IMR-90 (cell line): ENCODE results near the gene DSCAM. TPM values are rescaled to one million over a fixed set of nuclear protein-coding genes. Genes with fewer than 3 reads are reported as not detected.

Experiments used
- ATAC-seq: fragments of 200-7000 bp; cut with Tn5 transposase; 2 replicates; pipeline ENCODE4 v1.9.1; 2020; ENCODE audit warnings: low read depth, mild to moderate bottlenecking, moderate library complexity
- BruUV-seq: library from RNA; stranded (reverse); fragments of 400-500 nt; replicated peaks from 2 replicates; lab custom pipeline; 2021; lab: Mats Ljungman, UMichigan
- CTCF ChIA-PET: fragments of 300-600 bp; formaldehyde crosslinking; extraction: SDS; loops from one replicate; lab custom pipeline; 2021; ENCODE audit warnings: antibody characterized with exemption; lab: Yijun Ruan, JAX
- POLR2A ChIA-PET: fragments of 300-600 bp; sonication (Branson Sonifier 250); formaldehyde crosslinking; loops from one replicate; lab custom pipeline; 2022; ENCODE audit warnings: antibody characterized with exemption; ENCODE audit not compliant: unreplicated experiment; lab: Charles Lee
- DNase-seq: peaks from one replicate; pipeline ENCODE4 v3.0.0; 2013
- H2AFZ ChIP-seq: replicated peaks from 2 replicates; pipeline ENCODE3; 2013; ENCODE audit warnings: low read length, mild to moderate bottlenecking; ENCODE audit not compliant: poor library complexity
- H2AK5ac ChIP-seq: 2 replicates; pipeline ENCODE4 v1.6.1; 2013; ENCODE audit warnings: low read depth, low read length, inconsistent platforms
- H2AK9ac ChIP-seq: replicated peaks from 2 replicates; pipeline ENCODE3; 2013; ENCODE audit warnings: mild to moderate bottlenecking, low read depth, low read length, moderate library complexity; ENCODE audit not compliant: poor library complexity
- H2BK120ac ChIP-seq: 2 replicates; pipeline ENCODE4 v1.6.1; 2013; ENCODE audit warnings: low read depth, low read length, inconsistent platforms
- H2BK15ac ChIP-seq: 3 replicates; pipeline ENCODE4 v1.6.1; 2013; ENCODE audit warnings: low read depth, low read length, inconsistent platforms
- H2BK20ac ChIP-seq: 2 replicates; pipeline ENCODE4 v1.6.1; 2013; ENCODE audit warnings: low read depth, mild to moderate bottlenecking, inconsistent platforms, low read length, moderate library complexity
- H2BK5ac ChIP-seq: 2 replicates; pipeline ENCODE4 v1.6.1; 2013; ENCODE audit warnings: mild to moderate bottlenecking, low read depth, low read length, inconsistent platforms; ENCODE audit not compliant: poor library complexity, severe bottlenecking
- H3K14ac ChIP-seq: replicated peaks from 2 replicates; pipeline ENCODE4 v1.6.1; 2013; ENCODE audit warnings: low read depth, low read length, inconsistent platforms
- H3K18ac ChIP-seq: 2 replicates; pipeline ENCODE4 v1.6.1; 2013; ENCODE audit warnings: low read depth, low read length, control low read depth
- H3K23ac ChIP-seq: 2 replicates; pipeline ENCODE4 v1.6.1; 2013; ENCODE audit warnings: low read depth, low read length, inconsistent platforms
- H3K27ac ChIP-seq: 2 replicates; pipeline ENCODE4 v1.5.1; 2013; ENCODE audit warnings: mild to moderate bottlenecking, control low read depth, low read length; ENCODE audit not compliant: insufficient read depth
- H3K27me3 ChIP-seq: 2 replicates; pipeline ENCODE4 v1.6.1; 2013; ENCODE audit warnings: low read length; ENCODE audit not compliant: control insufficient read depth, insufficient read depth
- H3K36me3 ChIP-seq: 2 replicates; pipeline ENCODE4 v1.6.1; 2013; ENCODE audit warnings: low read length, mixed read lengths; ENCODE audit not compliant: control insufficient read depth, insufficient read depth
- H3K4ac ChIP-seq: 2 replicates; pipeline ENCODE4 v1.6.1; 2013; ENCODE audit warnings: low read depth, low read length, inconsistent platforms
- H3K4me1 ChIP-seq: 2 replicates; pipeline ENCODE4 v1.6.1; 2013; ENCODE audit warnings: low read length, mixed read lengths; ENCODE audit not compliant: control insufficient read depth, insufficient read depth
- H3K4me2 ChIP-seq: 2 replicates; pipeline ENCODE4 v1.6.1; 2013; ENCODE audit warnings: low read depth, mild to moderate bottlenecking, control low read depth, low read length, moderate library complexity
- H3K4me3 ChIP-seq: 2 replicates; pipeline ENCODE4 v1.5.1; 2013; ENCODE audit warnings: low read depth, mild to moderate bottlenecking, control low read depth, low read length, moderate library complexity; ENCODE audit not compliant: insufficient read depth
- H3K56ac ChIP-seq: 2 replicates; pipeline ENCODE4 v1.6.1; 2013; ENCODE audit warnings: low read length, inconsistent platforms; ENCODE audit not compliant: insufficient read depth; ENCODE audit errors: extremely low read depth
- H3K79me1 ChIP-seq, 2 experiments: 2 replicates each; pipeline ENCODE4 v1.6.1; 2013; ENCODE audit warnings: low read length in 2 of 2, inconsistent platforms in 1 of 2, low read depth in 1 of 2
- H3K9ac ChIP-seq: 2 replicates; pipeline ENCODE4 v1.6.1; 2013; ENCODE audit warnings: low read depth, low read length, control low read depth
- H3K9me1 ChIP-seq: 2 replicates; pipeline ENCODE4 v1.6.1; 2013; ENCODE audit warnings: low read length, inconsistent platforms; ENCODE audit not compliant: insufficient read depth
- H3K9me3 ChIP-seq: 2 replicates; pipeline ENCODE4 v1.6.1; 2013; ENCODE audit warnings: low read length; ENCODE audit not compliant: control insufficient read depth, insufficient read depth
- H4K20me1 ChIP-seq: 2 replicates; pipeline ENCODE4 v1.6.1; 2013; ENCODE audit warnings: low read length, inconsistent platforms; ENCODE audit not compliant: insufficient read depth
- H4K5ac ChIP-seq: 2 replicates; pipeline ENCODE4 v1.6.1; 2013; ENCODE audit warnings: mild to moderate bottlenecking, low read depth, low read length, control low read depth
- H4K8ac ChIP-seq, 2 experiments: 2 replicates each; pipeline ENCODE4 v1.6.1; 2013; ENCODE audit warnings: low read depth in 2 of 2, low read length in 2 of 2, control low read depth in 1 of 2, inconsistent platforms in 1 of 2
- H4K91ac ChIP-seq: 2 replicates; pipeline ENCODE4 v1.6.1; 2013; ENCODE audit warnings: low read depth, low read length, inconsistent platforms; ENCODE audit not compliant: insufficient read depth
- BHLHE40 ChIP-seq: fragments of 150-350 bp; IDR thresholded peaks from 2 replicates; pipeline ENCODE4 v1.6.1; 2016; ENCODE audit warnings: mild to moderate bottlenecking, low read depth, low read length
- CEBPB ChIP-seq: IDR thresholded peaks from 2 replicates; pipeline ENCODE4 v1.6.1; 2012; ENCODE audit warnings: low read depth, low read length, improper control_type of control experiment
- CHD1 ChIP-seq: IDR thresholded peaks from 2 replicates; pipeline ENCODE4 v1.6.1; 2012; ENCODE audit warnings: low read depth, low read length, improper control_type of control experiment
- ELK1 ChIP-seq: fragments of 150-350 bp; IDR thresholded peaks from 2 replicates; pipeline ENCODE4 v1.6.1; 2016; ENCODE audit warnings: low read depth, mild to moderate bottlenecking, low read length, moderate library complexity, borderline replicate concordance
- FOS ChIP-seq: fragments of 150-350 bp; IDR thresholded peaks from 2 replicates; pipeline ENCODE4 v1.6.1; 2016; ENCODE audit warnings: low read depth, low read length
- MAFK ChIP-seq: IDR thresholded peaks from 2 replicates; pipeline ENCODE4 v1.6.1; 2012; ENCODE audit warnings: low read depth, low read length, improper control_type of control experiment
- MAZ ChIP-seq: IDR thresholded peaks from 2 replicates; pipeline ENCODE4 v1.6.1; 2012; ENCODE audit warnings: low read depth, mild to moderate bottlenecking, low read length, improper control_type of control experiment, moderate library complexity, borderline replicate concordance
- MXI1 ChIP-seq: IDR thresholded peaks from 2 replicates; pipeline ENCODE4 v1.6.1; 2012; ENCODE audit warnings: low read depth, mild to moderate bottlenecking, low read length, moderate library complexity, borderline replicate concordance
- POLR2A ChIP-seq: IDR thresholded peaks from 2 replicates; pipeline ENCODE4 v1.6.1; 2012; ENCODE audit warnings: mild to moderate bottlenecking, low read depth, low read length
- RAD21 ChIP-seq: IDR thresholded peaks from 2 replicates; pipeline ENCODE4 v1.6.1; 2012; ENCODE audit warnings: low read length, improper control_type of control experiment
- RCOR1 ChIP-seq: IDR thresholded peaks from 2 replicates; pipeline ENCODE4 v1.6.1; 2012; ENCODE audit warnings: mild to moderate bottlenecking, low read length, improper control_type of control experiment; ENCODE audit not compliant: insufficient replicate concordance
- RFX5 ChIP-seq: IDR thresholded peaks from 2 replicates; pipeline ENCODE4 v1.8.0; 2012; ENCODE audit warnings: low read depth, mild to moderate bottlenecking, low read length, moderate library complexity
- SMC3 ChIP-seq: fragments of 150-350 bp; IDR thresholded peaks from 2 replicates; pipeline ENCODE4 v1.6.1; 2016; ENCODE audit warnings: low read depth, mild to moderate bottlenecking, antibody characterized with exemption, low read length, moderate library complexity
- USF2 ChIP-seq: fragments of 150-350 bp; IDR thresholded peaks from 2 replicates; pipeline ENCODE4 v1.6.1; 2017; ENCODE audit warnings: mild to moderate bottlenecking, antibody characterized with exemption, low read length, low read depth
- WGBS, 2 experiments: methylation state at CpG; one replicate each; pipeline versions ENCODE4 v1.1.5 to v1.1.7; 2013; ENCODE audit warnings: missing lambda C conversion rate in 2 of 2; ENCODE audit not compliant: insufficient read length in 1 of 2; ENCODE audit errors: extremely low coverage in 2 of 2; 5-methylcytosine and 5-hydroxymethylcytosine counted together
- dilution Hi-C: fragments of 300-500 bp; cut with HindIII; formaldehyde crosslinking; loops from one replicate; pipeline ENCODE4 v1.14.3; 2018; ENCODE audit warnings: low sequenced_read_pairs; ENCODE audit not compliant: unreplicated experiment
- in situ Hi-C: fragments of 300-500 bp; cut with MboI; formaldehyde crosslinking; loops from 3 replicates; pipeline ENCODE4 v1.14.3; 2019; ENCODE audit warnings: low sequenced_read_pairs, inconsistent platforms, mixed read lengths
- intact Hi-C: fragments of 100-400 bp; cut with micrococcal nuclease; formaldehyde crosslinking; loops from 2 replicates; pipeline ENCODE4 v1.10.0; 2022
- polyA plus RNA-seq, 3 experiments: library from polyadenylated mRNA; depleted of rRNA; stranded (reverse); fragments of >200 nt; gene quantifications; 2 replicates each; pipeline ENCODE4 v1.2.3, GENCODE V29; 2012; ENCODE audit warnings: low replicate concordance in 1 of 3
- total RNA-seq: library from RNA; depleted of rRNA; stranded (reverse); fragments of >200 nt; gene quantifications from 2 replicates; pipeline ENCODE4 v1.2.3, GENCODE V29; 2012

Gene DSCAM
- total and polyA plus RNA-seq, 2 of the 4 experiments (the other 2 are of a cell fraction): under 0.01 to 0.02 TPM

GRCh38 chr21:40531431-40532110, 315.4 kb downstream of the DSCAM start:
- Histone ChIP-seq H2AK5ac (no peak overlapping the region), H3K9ac (no peak overlapping the region), H3K4me2 (no peak overlapping the region), H3K56ac (no peak overlapping the region), H3K4me1 (no peaks in the 10 kb centered on the region), H3K4me3 (no peak overlapping the region), H4K20me1 (no peaks in the 10 kb centered on the region), H3K79me1 (no peaks in the 10 kb centered on the region), H2BK20ac (no peak overlapping the region), H3K23ac (no peak overlapping the region), H4K8ac (no peak overlapping the region), H2BK120ac (no peak overlapping the region), H2AFZ (no peak overlapping the region), H4K91ac (no peak overlapping the region), H4K5ac (no peak overlapping the region), H3K36me3 (no peaks in the 10 kb centered on the region), H3K9me3 (peaks cover 27% of the 10 kb centered on the region), H3K14ac (no peak overlapping the region), H2AK9ac (no peak overlapping the region), H3K18ac (no peak overlapping the region), H2BK15ac (no peak overlapping the region), H3K27ac (no peak overlapping the region), H3K9me1 (no peaks in the 10 kb centered on the region), H3K4ac (no peak overlapping the region), H2BK5ac (no peak overlapping the region), H3K27me3 (no peaks in the 10 kb centered on the region)
- no CpG with 5 or more reads among the region's 4 CpGs for WGBS, 2 experiments
- CTCF ChIA-PET: no interaction called here
- DNase-seq: no peak
- dilution Hi-C loops: no loop called here
- intact Hi-C loops: no loop called here
- no TSS peak for BruUV-seq
- POLR2A ChIA-PET: no interaction called here
- no peak for TF ChIP-seq FOS
- no peak for TF ChIP-seq CEBPB
- no peak for TF ChIP-seq RAD21
- TF ChIP-seq MAZ: no peak
- TF ChIP-seq RCOR1: no peak
- no peak for TF ChIP-seq MXI1
- TF ChIP-seq BHLHE40: no peak
- TF ChIP-seq CHD1: no peak
- TF ChIP-seq SMC3: no peak
- TF ChIP-seq USF2: no peak
- TF ChIP-seq RFX5: no peak
- TF ChIP-seq ELK1: no peak
- TF ChIP-seq POLR2A: no peak
- no peak for TF ChIP-seq MAFK
- in situ Hi-C loops: no loop called here
- no peak for ATAC-seq
